ENCODE data around the gene ARVCF.

The ARVCF gene

DNA sequence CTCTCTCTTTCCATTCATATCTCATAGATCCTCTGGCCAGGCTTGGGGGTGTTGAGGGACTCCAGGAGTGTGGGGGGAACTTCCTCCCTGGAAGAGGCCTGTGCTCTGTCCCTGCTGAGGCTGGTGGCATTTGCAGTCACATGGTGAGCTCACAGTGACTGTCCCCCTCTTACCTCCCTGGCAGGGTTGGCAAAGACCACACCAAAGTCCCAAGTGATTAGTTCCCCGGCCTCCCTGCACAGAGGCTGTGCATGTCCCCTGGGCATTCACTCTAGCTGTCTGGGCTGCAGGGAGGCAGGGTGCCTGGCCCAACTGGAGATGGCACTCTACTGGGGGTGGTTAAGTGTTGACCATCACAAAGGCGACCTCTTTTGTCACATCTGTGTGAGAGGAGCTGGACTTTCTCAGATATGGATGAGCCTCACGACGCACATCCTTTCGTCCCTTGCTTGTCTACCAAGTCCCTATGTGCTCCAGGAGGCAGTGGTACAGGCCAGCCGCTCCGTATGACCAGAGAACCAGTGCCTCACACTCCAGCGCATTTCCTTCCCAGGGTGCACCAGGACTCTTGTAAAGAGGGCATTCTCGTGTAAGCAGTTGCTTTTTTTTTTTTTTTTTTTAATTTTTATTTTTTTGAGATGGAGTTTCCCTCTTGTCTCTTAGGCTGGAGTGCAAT is 13.1 kb upstream of the ARVCF start:
- no peak for DNase-seq

DNA sequence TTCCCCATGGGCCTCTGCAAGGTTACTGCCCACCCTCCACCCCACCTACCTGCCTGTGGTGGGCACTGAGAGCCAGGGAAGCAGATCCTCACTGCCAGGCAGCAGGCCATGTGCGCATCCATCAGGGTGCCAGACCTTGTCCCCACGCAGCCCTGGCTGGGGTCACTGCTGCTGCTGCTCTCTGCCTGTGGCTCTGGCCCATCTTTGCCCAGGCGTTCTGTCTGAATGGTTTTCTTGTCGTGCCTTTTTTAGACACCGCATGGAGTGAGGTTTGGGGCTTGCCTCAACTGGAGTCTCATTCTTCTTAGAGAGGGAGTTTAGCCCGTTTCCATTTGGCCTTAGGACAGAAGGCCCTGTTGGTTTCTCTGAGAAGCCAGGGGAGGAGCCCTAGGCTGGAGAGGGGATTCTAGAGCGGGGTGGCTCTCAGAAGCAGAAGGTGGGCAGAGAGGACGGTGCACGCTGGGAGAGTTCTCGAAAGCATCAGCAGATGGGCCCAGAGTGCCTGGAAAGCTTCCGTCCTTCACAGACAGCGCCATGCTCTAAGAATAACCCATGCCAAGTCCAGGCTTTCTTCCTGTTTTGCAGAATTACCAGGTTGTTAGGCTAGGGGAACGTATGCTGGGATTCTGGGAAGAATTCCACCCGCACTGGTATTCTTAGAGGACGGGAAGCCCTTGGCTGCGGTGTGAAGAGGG is 12.4 kb upstream of the ARVCF start:
- DNase-seq: no peak

DNA sequence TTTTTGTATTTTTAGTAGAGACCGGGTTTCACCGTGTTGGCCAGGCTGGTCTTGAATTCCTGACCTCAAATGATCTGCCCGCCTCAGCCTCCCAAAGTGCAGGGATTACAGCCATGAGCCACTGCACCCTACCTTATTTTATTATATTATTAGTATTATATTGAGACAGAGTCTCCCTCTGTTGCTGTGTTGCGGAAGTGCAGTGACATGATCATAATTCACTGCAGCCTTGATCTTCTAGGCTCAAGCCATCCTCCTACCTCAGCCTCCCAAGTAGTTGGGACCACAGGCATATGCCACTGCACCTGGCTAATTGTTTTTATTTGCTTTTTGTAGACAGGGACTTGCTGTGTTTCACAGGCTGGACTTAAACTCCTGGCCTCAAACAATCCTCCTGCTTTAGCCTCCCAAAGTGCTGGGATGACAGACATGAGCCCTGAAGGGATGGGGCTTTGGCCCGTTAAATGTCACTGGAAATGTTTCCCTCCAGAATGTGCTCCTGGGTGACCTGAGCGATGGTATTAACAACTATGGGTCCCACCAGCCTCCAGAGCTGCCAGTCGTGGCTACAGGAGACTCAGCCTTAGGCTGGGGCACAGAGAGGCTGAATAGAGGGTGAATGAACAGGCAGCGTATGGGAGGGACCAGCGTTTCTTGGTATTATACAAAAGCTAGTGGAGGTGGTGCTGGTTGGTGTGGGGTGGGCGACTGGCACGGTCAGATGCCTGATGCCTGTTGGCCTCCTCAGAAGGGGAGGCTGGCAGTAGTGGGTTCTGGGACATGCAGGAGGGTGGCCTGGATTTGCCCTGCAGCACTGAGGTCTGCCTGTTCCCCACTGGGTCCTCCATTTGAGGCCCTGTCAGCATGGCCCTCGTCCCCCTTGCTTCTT is 11.6 kb upstream of the ARVCF start:
- DNase-seq: no peak

DNA sequence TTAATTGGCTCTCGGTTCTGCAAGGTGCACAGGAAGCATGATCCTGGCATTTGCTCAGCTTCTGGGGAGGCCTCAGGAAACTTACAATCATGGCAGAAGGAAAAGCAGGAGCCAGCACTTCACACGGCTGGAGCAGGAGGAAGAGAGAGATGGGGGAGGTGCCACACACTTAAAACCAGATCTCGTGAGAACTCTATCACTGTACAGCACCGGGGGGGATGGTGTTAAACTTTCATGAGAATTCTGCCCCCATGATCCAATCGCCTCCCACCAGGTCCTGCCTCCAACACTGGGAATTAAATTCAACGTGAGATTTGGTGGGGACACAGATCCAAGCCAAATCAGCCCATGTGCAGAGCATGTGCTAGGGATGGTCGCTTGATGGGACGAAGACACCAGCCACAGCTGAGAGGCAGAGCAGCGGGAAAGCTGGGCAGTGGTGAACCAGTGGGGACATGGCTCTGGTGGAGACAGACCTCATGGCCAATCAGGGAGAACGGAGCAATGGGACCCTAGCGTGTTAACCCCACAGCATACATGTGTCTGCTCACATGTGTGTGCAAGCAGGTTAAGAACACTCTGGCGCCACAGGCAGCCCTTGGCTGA is 10.5 kb upstream of the ARVCF start:
- DNase-seq: no peak

DNA sequence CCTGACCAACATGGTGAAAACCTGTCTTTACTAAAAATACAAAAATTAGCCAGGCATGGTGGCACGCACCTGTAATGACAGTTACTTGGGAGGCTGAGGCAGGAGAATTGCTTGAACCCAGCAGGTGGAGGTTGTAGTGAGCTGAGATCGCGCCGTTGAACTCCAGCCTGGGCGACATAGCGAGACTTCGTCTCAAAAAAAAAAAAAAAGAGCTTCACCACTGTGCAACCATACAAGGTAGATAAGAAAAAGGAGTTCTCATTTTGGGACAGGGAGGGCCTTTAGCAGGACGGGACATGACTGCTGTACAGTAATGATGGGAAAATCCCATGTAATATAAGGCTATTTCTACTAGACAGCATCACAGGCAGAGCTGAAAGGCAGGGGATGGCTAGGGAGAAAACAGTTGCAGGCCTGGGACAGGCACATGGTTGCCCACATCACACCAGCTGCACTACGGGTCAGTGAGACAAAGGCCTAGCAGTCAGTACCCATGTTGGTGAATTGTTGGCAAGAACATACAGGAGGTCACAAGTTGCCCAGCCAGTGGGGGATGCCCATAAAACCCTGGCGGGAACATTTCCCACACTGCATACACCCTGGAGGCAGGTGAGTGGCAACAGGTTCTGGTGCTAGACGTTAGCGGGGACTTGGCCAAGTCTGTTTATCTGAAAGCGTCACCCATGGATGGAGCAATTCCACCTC is 9.7 kb upstream of the ARVCF start:
- no peak for DNase-seq

DNA sequence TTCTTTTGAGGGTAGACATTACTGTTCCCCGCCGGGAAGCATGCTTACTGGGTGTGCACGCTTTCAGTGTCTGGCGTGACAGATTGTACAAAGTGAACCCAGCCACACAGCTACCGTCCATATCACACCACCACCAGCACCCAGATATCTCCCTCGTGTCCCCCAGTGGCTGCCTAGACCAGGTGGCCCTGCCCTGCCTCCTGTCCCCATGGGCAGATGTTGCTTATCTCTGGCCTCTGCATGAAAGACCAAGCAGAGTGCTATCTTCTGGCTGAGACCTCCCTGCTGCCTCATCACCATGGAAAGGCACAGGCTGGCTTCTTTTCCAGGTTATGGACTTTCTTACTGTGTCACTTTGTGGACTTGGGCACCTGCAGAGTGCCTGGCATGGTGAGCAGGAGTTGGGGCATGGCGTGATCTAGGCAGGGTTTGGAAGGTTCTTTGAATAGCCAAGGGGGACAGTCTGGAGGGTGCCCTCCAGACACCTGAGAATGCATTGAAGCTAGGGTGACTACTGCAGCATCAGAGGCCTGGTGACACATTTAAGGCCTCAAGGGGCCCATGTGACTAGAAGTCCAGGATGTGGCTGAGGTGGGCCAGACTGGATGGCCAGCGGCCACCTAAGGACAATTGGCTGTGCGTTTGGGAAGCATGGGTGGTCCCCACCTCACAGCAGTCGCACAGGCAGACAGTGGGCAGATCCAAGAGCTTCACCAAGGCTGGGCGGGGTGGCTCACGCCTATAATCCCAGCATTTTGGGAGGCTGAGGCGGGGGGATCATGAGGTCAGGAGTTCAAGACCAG is 9.0 kb upstream of the ARVCF start:
- DNase-seq: no peak

DNA sequence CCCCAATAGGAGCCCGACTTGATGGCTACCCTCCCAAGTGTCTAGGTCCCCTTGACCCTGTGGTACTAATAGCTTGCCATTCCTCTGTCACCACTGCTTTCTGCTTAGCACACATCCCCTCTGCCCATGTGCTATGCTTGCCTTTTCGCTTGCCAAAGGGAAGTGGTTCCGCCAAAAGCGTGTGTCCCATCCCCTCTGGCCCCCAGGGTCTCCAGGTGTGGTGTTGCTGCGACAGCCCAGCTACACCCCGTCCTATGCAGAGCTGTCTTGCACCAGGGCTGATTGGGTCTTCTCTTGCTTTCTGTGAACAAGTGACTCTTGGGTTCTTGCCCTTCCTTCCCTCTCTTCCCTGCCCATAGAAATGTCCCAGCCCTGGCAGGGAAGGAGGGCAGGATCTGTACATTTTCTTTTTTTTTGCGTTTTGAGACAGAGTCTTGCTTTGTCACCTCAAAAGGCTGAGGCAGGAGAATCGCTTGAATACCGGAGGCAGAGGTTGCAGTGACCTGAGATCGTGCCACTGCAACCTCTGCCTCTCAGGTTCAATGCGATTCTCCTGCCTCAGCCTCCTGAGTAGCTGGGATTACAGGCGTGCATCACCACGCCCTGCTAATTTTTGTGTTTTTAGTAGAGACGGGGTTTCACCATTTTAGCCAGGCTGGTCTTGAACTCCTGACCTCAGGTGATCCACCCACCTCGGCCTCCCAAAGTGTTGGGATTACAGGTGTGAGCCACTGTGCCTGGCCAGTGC is 8.2 kb upstream of the ARVCF start:
- DNase-seq: no peak

DNA sequence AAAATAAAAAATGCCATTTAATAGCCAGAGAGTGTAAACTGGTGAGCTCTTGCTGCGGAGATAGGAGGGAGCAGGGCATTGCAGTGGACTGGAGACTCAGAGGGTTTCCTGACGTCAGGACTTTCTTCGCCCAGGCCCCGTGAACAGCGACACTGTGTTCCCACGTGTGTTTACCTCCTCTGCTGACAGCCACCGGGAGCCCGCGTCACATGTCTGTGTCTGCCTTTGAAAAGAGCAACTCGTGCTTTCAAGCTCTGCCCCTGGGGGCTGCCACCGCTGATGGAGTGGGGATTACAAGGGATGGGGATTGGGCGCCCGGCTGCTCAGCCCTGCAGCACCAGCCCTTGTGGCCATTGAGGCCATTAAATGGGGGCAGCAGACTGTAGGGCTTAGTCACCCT is 7.6 kb upstream of the ARVCF start:
- no peak for DNase-seq

DNA sequence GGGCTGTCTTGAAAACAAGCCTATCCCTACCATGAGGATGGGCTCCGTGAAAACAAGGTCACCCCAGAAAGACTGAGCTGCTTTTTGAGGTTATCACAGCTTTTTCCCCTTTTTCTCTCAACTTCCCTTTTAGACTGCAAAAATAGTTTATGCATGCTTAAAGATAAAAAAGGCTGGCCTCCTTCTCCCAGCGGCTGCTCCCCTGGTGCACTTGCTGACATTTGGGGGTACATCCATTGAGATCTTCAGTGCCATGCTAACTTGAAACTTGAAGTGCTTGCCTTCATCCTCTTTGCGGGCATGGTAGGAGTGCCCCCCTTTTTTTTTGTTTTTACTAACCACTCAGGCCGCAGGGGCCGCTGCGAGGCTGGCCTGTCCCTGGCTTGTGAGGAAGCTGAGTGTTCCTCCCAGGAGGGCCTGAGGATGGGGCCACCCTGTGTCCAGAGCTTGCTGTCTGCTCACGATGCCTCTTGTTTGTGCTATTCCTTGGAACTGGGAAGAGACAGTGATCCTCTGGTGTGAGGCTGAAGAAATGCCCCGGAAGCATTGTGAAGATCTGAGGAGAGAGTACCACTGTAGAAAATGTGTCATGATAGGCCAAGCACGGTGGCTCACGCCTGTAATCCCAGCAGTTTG is 6.5 kb upstream of the ARVCF start:
- DNase-seq: no peak

DNA sequence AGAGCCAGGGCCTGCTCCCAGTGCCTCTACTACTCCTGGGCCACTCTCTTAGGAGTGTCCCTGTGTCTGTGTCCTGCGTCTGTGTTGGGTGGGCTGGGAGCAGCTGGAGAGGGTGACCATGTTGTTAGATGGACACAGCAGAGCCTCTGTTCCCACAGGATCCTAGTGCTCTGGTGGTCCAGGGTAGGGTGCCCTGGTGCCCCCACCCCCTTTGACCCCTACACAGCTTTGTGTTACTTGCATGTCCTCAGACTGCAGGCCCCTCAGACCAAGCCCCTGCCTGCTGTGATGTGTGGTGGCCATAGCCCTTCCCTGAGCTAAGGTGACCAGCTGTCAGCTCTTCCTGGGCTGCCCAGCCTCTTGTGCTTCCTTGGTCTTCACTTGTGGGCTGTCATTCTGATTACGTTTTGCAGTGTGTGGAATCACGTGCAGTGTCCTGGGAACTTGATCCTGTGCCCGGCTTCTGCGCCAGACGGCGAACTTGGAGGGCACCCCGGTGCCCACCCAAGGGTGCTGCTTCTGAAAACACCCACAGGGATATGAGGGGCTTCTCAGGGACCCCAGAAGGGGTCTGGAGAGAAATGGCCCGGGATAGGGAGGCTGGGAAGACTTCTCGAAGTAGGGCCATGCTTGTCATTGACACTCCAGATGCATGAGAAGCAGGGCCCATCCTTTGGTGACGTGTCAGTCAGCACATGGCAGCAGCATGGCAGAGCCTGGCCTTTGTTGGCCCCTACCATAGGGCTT is 5.8 kb upstream of the ARVCF start:
- DNase-seq: no peak

DNA sequence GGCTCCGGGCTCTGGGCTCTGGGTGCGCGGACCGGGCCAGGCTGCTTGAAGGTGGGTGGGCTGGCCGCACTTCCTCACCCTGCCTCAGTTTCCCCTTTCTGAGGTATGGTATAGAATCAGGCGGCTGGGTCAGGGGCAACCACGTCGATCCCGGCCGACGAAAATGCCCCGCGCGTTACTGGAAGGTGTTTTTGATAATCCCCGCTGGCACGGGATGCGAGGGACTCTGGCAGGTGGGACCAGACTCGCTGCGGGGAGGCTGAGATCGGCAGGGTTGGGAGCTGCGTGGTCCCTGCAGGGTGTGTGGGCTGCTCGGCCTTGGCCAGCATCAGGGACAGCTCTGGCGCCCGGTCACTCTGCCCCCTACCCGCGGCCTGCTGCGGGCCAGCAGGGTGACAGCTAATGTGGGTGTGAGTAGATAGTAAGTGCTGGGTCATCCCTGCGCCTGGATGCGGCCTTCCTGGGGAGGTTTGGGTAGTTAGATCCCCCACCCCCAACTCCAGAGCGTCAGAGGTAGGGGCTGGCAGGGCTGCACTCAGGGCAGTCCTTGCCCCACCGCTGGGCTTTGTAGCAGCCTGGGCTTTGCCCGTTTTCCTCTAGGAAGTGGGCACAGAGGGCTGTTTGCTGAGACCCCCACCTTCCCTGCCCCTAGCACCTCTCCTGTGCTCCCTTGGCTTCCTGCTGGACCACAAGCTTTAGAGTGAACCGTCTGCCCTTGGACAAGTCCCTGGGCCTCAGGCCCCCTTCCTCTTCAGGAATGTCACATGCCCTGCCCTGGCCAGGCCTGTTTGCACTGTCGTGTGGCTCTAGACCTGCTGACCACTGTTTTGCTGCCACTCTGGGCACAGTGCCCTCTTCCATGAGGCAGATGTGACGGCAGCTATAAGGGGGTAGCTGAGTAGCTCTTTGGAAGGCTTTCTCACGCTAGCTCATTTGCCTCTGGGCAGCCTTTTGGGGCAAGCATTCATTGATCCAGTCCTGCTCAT is 4.9 kb upstream of the ARVCF start:
- no peak for DNase-seq

DNA sequence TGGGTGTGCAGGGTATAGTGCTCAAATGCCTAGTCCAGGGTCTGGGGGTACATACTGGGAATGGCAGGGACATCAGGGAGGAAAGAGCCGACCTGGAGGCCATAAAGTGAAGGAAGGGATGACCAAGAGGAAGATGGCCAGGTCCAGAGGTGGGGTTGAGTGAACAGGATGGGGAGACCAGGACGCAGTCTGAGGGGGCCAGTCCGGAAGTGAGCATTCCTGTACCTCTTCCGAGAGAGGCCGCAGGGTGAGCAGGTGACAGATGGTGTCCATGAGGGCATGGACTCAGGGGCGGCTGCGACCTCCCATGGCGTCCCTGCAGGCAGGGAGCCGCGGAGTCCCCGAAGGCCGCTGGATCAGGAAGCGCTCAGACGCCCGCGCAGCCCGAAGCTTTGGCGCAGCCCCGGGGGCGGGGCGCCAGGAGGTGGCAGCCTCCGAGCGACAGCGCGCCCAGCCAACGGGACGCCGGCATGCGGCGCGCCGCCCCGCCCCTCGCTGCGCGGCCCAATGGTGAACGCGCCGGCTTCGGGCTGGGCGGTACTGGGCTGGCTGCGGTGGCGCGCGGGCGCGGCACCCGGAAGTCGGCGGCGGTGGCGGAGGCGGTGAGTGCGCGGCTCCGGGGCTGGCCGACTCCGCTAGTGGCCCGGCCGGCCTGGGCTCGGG is 4.0 kb upstream of the ARVCF start, which contains the start of gene TANGO2:
TANGO2 (plus strand) TSS at position 578 of the 663 bp plus-strand sequence. CDS start 15,689 bp downstream, outside the sequence.
- DNase-seq: no peak

DNA sequence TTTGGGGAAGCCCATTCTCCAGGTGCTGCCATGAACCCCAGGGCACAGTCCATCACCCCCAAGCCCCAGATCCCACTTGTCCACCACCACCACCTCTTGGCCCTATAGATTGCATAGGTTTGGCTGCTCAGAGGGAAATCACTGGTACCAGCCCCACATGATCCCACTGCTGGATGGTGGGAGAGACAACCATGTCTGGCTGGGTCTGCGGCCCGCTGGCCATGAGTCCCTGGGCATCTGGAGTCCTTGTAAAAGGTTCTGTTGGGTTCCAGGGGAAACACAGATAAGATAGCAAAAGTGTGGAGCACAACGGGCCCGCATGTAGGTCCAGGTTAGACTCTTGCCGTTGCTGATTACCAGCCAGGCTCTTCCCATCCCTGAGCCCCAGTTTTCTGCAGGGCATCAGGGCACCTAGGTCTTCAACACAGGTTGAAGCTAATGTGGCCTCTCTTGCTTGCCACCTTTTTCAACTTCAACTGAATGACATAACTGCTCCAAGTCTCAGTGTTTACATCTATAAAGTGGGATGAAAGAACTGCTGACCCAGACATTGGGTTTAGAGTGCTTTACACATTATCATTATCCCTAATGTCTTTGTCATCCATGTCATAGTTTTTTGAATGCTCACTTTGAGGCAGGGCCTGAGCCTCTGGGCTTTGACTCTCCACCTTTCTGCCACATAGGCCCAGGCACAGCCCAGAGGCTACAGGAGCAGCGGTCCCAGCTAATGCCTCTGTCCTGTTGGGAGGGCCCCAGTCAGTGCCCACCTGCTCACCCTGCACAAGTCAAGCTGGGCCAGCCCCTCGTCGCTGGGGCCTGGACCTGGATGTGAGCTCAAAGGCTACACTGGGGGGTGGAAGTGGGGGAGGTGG is 3.3 kb upstream of the ARVCF start:
- DNase-seq: no peak

DNA sequence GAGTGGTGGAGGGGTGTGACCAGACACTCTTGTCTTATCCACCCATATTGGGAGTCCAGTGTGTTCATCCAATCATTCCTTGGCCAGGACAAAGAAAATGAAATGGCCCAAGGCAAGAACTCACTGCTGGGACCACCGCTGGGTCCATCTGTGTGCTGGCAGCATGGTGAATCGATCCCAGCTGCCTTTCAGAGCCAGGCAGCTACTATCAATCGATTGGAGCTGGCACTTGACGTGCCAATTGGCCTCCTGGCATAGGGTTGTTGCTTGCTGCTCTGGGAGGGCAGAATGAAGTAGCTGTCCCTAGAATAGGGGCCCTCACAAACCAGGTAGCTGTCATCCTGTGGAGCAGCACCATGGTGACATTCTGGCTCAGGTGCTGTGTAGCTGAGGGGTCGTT is 1.4 kb upstream of the ARVCF start:
- DNase-seq: no peak

DNA sequence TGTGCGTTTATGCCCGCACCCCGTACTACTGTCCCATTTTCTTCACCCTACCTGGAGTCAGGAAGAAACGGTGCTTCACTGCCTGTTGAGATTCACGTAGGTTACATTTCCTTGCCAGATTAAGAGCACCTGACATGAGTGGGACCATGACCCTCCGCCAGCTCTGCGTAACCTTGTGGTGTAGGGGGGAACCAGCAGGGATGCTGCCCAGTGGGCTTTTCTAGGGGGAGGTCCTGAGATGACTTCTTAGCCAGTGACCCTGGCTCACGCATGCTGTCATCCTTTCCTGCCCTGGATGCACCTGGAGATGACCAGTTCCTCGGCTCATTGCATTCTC is 967 bp upstream of the ARVCF start:
- no peak for DNase-seq

DNA sequence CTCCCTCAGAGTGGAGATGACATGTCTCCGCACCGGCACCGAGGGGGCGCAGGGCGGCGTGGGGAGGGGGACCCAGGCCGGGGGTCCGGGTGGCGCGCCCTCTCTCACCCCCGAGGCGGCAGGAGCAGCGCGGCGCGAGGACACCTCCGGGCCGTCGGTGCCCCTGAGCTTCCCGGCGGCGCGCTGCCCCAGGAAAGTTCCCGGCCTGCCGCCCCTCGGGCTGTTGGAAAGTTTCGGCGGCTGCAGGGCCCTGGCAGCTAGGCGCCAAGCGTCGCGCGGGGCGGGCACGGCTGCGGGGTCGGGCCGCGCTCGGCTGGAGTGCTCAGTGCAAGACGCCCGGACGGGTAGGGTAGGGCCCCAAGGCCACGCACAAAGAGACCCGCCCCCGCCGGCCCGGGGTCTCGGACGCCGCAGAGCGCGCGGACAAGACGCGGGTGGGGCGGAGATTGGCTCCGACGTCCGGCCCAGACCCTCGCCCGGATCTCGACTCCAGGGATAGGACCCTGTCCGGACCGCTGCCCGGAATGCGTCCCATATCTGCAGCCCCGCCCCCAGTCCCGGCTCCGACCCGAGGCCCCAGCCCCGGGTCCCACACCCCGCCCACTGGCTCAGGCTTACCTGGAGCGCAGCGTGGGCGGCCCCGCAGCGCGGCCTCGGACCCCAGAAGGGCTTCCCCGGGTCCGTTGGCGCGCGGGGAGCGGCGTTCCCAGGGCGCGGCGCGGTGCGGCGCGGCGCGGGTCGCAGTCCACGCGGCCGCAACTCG is 471 bp downstream of the ARVCF start:
- DNase-seq: no peak
